ENCODE results near the gene MTG2.

Gene MTG2

DNA sequence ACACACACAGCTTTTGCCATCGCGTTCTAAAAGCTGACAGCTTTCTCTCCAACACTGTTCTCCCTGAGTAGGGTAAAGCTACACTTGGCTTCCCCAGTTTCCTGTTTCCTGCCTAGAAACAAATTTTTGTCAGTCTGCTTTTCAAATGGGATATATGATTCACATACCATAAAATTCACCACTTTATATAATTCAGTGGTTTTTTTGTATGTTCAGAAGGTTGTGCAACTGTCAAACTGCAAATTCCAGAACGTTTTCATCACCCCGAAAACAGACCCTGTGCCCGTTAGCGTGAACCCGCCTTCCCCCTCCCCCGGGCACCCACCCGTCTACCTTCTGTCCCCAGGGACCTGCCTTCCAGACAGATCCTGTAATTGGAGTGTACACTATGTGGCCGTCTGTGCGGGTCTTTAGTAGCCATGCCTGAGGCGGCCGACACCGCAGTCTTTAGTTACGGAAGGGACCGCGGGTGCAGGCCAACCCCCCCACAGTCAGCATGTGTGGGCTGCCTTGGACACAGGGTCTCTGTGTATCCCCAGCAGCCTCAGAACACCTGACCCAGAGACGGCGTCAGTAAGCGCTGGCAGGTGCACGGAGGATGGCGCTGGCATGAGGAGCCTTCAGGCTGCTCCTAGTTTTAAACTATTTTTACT lies 20.7 kb downstream of the MTG2 start (continued):
- TF ChIP-seq ZNF660 (tag by site-specific recombination; IDR thresholded peaks at IDR 0.05) = no peak

DNA sequence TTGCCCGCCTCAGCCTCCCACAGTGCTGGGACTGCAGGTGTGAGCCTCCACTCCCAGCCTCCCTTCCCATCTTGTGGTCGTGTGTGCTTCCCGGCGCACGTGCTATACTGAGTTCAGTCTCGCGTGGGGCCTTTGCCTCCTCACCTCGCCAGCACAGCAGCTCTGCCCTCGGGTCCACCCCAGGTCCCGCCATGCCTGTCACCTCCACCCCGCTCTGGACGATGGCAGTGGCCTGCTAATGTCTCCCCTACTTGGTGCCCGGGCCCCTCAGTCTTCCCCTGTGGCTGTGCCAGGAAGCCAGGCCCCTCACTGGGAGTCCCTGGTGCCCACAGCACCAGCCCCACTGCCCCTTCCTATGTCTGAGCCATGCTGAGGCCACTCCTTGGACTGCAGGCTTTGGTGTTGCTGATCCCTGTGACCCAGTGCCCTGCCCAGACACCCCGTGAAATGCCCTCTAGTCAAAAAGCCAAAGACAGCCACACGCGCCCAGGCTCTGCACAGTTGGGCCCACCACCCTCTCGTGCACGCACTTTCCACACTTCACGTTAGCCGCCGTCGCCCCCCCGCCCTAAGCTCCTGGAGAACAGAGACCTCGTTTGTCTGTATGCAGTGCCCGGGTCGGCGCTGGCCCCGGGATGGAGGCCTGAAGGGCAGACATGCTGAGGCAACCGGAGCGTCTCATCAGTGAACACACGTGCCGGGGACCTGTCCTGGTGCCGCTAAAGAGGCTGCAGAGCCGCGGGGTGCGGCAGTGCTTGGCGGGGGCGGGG lies 23.0 kb downstream of the MTG2 start:
- H3K27ac ChIP-seq (ENCODE audit: extremely low read depth, low read depth, low read length) = no peak overlapping the region
- no peaks in the 10 kb centered on the region for H3K4me1 ChIP-seq (ENCODE audit: control insufficient read depth, insufficient read depth, low read length)
- TF ChIP-seq ZNF561 (tag by site-specific recombination; IDR thresholded peaks at IDR 0.05; ENCODE audit: borderline replicate concordance) (no peak), BCL11B (tag by site-specific recombination; IDR thresholded peaks at IDR 0.05; ENCODE audit: low read depth) (no peak), ZNF23 (tag by site-specific recombination; IDR thresholded peaks at IDR 0.05; ENCODE audit: borderline replicate concordance) (no peak), ZNF114 (tag by site-specific recombination; IDR thresholded peaks at IDR 0.05) (no peak), ZNF221 (tag by site-specific recombination; IDR thresholded peaks at IDR 0.05; ENCODE audit: borderline replicate concordance) (no peak), SALL2 (tag by site-specific recombination; IDR thresholded peaks at IDR 0.05; ENCODE audit: borderline replicate concordance) (no peak), ZNF580 (tag by site-specific recombination; IDR thresholded peaks at IDR 0.05) (no peak), PBX3 (CRISPR knock-in tag; IDR thresholded peaks at IDR 0.05) (no peak), ZSCAN18 (tag by site-specific recombination; IDR thresholded peaks at IDR 0.05) (no peak), ZNF792 (tag by site-specific recombination; IDR thresholded peaks at IDR 0.05) (no peak), ZNF664 (tag by site-specific recombination; IDR thresholded peaks at IDR 0.05) (no peak), ZNF629 (tag by site-specific recombination; IDR thresholded peaks at IDR 0.05) (no peak), CTCF (tag by site-specific recombination; IDR thresholded peaks at IDR 0.05) (no peak), ZNF610 (tag by site-specific recombination; IDR thresholded peaks at IDR 0.05; ENCODE audit: borderline replicate concordance) (no peak), ZNF266 (tag by site-specific recombination; IDR thresholded peaks at IDR 0.05; ENCODE audit: low read depth) (no peak), ZBTB17 (tag by site-specific recombination; IDR thresholded peaks at IDR 0.05) (no peak), ZNF596 (tag by site-specific recombination; IDR thresholded peaks at IDR 0.05) (no peak)
- TF ChIP-seq, protein P1, sequence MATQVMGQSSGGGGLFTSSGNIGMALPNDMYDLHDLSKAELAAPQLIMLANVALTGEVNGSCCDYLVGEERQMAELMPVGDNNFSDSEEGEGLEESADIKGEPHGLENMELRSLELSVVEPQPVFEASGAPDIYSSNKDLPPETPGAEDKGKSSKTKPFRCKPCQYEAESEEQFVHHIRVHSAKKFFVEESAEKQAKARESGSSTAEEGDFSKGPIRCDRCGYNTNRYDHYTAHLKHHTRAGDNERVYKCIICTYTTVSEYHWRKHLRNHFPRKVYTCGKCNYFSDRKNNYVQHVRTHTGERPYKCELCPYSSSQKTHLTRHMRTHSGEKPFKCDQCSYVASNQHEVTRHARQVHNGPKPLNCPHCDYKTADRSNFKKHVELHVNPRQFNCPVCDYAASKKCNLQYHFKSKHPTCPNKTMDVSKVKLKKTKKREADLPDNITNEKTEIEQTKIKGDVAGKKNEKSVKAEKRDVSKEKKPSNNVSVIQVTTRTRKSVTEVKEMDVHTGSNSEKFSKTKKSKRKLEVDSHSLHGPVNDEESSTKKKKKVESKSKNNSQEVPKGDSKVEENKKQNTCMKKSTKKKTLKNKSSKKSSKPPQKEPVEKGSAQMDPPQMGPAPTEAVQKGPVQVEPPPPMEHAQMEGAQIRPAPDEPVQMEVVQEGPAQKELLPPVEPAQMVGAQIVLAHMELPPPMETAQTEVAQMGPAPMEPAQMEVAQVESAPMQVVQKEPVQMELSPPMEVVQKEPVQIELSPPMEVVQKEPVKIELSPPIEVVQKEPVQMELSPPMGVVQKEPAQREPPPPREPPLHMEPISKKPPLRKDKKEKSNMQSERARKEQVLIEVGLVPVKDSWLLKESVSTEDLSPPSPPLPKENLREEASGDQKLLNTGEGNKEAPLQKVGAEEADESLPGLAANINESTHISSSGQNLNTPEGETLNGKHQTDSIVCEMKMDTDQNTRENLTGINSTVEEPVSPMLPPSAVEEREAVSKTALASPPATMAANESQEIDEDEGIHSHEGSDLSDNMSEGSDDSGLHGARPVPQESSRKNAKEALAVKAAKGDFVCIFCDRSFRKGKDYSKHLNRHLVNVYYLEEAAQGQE (tag by site-specific recombination; IDR thresholded peaks at IDR 0.05) = no peak
- TF ChIP-seq, protein P2, sequence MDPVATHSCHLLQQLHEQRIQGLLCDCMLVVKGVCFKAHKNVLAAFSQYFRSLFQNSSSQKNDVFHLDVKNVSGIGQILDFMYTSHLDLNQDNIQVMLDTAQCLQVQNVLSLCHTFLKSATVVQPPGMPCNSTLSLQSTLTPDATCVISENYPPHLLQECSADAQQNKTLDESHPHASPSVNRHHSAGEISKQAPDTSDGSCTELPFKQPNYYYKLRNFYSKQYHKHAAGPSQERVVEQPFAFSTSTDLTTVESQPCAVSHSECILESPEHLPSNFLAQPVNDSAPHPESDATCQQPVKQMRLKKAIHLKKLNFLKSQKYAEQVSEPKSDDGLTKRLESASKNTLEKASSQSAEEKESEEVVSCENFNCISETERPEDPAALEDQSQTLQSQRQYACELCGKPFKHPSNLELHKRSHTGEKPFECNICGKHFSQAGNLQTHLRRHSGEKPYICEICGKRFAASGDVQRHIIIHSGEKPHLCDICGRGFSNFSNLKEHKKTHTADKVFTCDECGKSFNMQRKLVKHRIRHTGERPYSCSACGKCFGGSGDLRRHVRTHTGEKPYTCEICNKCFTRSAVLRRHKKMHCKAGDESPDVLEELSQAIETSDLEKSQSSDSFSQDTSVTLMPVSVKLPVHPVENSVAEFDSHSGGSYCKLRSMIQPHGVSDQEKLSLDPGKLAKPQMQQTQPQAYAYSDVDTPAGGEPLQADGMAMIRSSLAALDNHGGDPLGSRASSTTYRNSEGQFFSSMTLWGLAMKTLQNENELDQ (tag by site-specific recombination; IDR thresholded peaks at IDR 0.05; ENCODE audit: low read depth) = no peak
- TF ChIP-seq, protein P3, sequence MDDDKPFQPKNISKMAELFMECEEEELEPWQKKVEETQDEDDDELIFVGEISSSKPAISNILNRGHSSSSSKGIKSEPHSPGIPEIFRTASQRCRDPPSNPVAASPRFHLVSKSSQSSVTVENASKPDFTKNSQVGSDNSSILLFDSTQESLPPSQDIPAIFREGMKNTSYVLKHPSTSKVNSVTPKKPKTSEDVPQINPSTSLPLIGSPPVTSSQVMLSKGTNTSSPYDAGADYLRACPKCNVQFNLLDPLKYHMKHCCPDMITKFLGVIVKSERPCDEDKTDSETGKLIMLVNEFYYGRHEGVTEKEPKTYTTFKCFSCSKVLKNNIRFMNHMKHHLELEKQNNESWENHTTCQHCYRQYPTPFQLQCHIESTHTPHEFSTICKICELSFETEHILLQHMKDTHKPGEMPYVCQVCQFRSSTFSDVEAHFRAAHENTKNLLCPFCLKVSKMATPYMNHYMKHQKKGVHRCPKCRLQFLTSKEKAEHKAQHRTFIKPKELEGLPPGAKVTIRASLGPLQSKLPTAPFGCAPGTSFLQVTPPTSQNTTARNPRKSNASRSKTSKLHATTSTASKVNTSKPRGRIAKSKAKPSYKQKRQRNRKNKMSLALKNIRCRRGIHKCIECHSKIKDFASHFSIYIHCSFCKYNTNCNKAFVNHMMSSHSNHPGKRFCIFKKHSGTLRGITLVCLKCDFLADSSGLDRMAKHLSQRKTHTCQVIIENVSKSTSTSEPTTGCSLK (tag by site-specific recombination; IDR thresholded peaks at IDR 0.05) = no peak
- H3K4me3 ChIP-seq (ENCODE audit: low read depth, low read length) = no peak overlapping the region
- ChIA-PET CTCF (no interaction called here), POLR2A (interaction anchor here (0.6 kb wide), 1 partner anchor 168 kb away, joined by 3 read pairs; no protein-coding TSS in a partner anchor)
- H3K9me3 ChIP-seq (ENCODE audit: control insufficient read depth, insufficient read depth, low read depth, low read length) = no peaks in the 10 kb centered on the region
- H3K36me3 ChIP-seq (ENCODE audit: control insufficient read depth in 2 of 2, insufficient read depth in 1 of 2, low read length in 2 of 2) = peaks cover 0 to 19% of the 10 kb centered on the region in 2 experiments; a peak in 1 of 3 replicates
